Endothelial cell of umbilical vein (primary cell): Measurements from ENCODE around the gene PLXNA4.

Source experiments
- EZH2 ChIP-seq: IDR thresholded peaks from 2 replicates; pipeline ENCODE4 v1.6.1; 2012; ENCODE audit warnings: borderline replicate concordance, low read depth, mild to moderate bottlenecking, moderate library complexity, low read length, inconsistent platforms; ENCODE audit not compliant: severe bottlenecking
- FOS ChIP-seq: IDR thresholded peaks from 2 replicates; pipeline ENCODE4 v1.6.1; 2011; ENCODE audit warnings: mild to moderate bottlenecking, low read length, moderate library complexity, borderline replicate concordance; ENCODE audit not compliant: insufficient read depth
- JUN ChIP-seq: IDR thresholded peaks from 2 replicates; pipeline ENCODE4 v1.6.1; 2011; ENCODE audit warnings: borderline replicate concordance, low read depth; ENCODE audit not compliant: insufficient read length, insufficient read depth
- POLR2A ChIP-seq: IDR thresholded peaks from 2 replicates; pipeline ENCODE4 v1.6.1; 2012; ENCODE audit warnings: low read depth, mild to moderate bottlenecking, control low read depth, low read length
- POLR2AphosphoS5 ChIP-seq: IDR thresholded peaks from 2 replicates; pipeline ENCODE4 v1.6.1; 2012; ENCODE audit warnings: low read depth, mild to moderate bottlenecking, control low read depth, low read length, moderate library complexity; ENCODE audit not compliant: insufficient read depth
- TF ChIP-seq, protein P1 (sequence below), 2 donors: IDR thresholded peaks; 1 replicate in 1 of 2; 2 replicates in 1 of 2; pipeline ENCODE4 v1.5.1; 2011; ENCODE audit warnings: low read length in 2 of 2, mild to moderate bottlenecking in 2 of 2, moderate library complexity in 2 of 2, control low read depth in 1 of 2, inconsistent platforms in 1 of 2, low read depth in 1 of 2; ENCODE audit not compliant: insufficient read depth in 1 of 2; ENCODE audit errors: extremely low read depth in 1 of 2

GRCh38 chr7:132286836-132287235, 289.4 kb downstream of the PLXNA4 start:
- TF ChIP-seq JUN (no peak), POLR2AphosphoS5 (no peak), EZH2 (no peak), FOS (no peak), POLR2A (no peak)
- TF ChIP-seq, protein P1, sequence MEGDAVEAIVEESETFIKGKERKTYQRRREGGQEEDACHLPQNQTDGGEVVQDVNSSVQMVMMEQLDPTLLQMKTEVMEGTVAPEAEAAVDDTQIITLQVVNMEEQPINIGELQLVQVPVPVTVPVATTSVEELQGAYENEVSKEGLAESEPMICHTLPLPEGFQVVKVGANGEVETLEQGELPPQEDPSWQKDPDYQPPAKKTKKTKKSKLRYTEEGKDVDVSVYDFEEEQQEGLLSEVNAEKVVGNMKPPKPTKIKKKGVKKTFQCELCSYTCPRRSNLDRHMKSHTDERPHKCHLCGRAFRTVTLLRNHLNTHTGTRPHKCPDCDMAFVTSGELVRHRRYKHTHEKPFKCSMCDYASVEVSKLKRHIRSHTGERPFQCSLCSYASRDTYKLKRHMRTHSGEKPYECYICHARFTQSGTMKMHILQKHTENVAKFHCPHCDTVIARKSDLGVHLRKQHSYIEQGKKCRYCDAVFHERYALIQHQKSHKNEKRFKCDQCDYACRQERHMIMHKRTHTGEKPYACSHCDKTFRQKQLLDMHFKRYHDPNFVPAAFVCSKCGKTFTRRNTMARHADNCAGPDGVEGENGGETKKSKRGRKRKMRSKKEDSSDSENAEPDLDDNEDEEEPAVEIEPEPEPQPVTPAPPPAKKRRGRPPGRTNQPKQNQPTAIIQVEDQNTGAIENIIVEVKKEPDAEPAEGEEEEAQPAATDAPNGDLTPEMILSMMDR (IDR thresholded peaks at IDR 0.05; ENCODE audit: extremely low read depth in 1 of 2, insufficient read depth in 1 of 2, low read depth in 1 of 2, low read length in 2 of 2): no peak
